Karpas-422 (cell line): ENCODE results near the gene MPRIP. TPM values are rescaled to one million over a fixed set of nuclear protein-coding genes. Genes with fewer than 3 reads are reported as not detected.
A peak's percentile ranks its signal among the peaks of the same experiment; 100 is the strongest.

Experiments
- DNase-seq: peaks from one replicate; pipeline ENCODE4 v3.0.0-alpha.2; 2015
- H2AFZ ChIP-seq: fragments of 200-600 bp; sonication (generic); 2 replicates; pipeline ENCODE4 v1.6.1; 2014; ENCODE audit warnings: antibody characterized with exemption, low read length, mixed read lengths
- H3K27ac ChIP-seq: fragments of 200-600 bp; sonication (generic); 2 replicates; pipeline ENCODE4 v1.5.1; 2014; ENCODE audit warnings: mild to moderate bottlenecking, low read length, moderate library complexity
- H3K27me3 ChIP-seq: fragments of 200-600 bp; sonication (generic); 2 replicates; pipeline ENCODE4 v1.6.1; 2014; ENCODE audit warnings: low read length, mixed read lengths
- H3K36me3 ChIP-seq: fragments of 200-600 bp; sonication (generic); 2 replicates; pipeline ENCODE4 v1.6.1; 2014; ENCODE audit warnings: low read length, mixed read lengths; ENCODE audit not compliant: insufficient read depth
- H3K4me1 ChIP-seq: fragments of 200-600 bp; sonication (generic); 2 replicates; pipeline ENCODE4 v1.6.1; 2014; ENCODE audit warnings: mild to moderate bottlenecking, low read length, mixed read lengths
- H3K4me2 ChIP-seq: fragments of 200-600 bp; sonication (generic); 2 replicates; pipeline ENCODE4 v1.6.1; 2014; ENCODE audit warnings: low read length, low read depth, mild to moderate bottlenecking; ENCODE audit not compliant: poor library complexity, severe bottlenecking
- H3K4me3 ChIP-seq: fragments of 200-600 bp; sonication (generic); 2 replicates; pipeline ENCODE4 v1.5.1; 2014; ENCODE audit warnings: mild to moderate bottlenecking, antibody characterized with exemption, low read length, mixed read lengths
- H3K79me2 ChIP-seq: fragments of 200-600 bp; sonication (generic); 2 replicates; pipeline ENCODE4 v1.6.1; 2014; ENCODE audit warnings: mild to moderate bottlenecking, low read length, mixed read lengths
- H3K9ac ChIP-seq: fragments of 200-600 bp; sonication (generic); 2 replicates; pipeline ENCODE4 v1.6.0; 2014; ENCODE audit warnings: low read length
- H3K9me2 ChIP-seq: fragments of 200-600 bp; sonication (generic), shearing (Covaris generic); replicated peaks from 2 replicates; pipeline ENCODE4 v1.6.0; 2014; ENCODE audit warnings: mild to moderate bottlenecking, low read length, moderate library complexity; ENCODE audit not compliant: insufficient read depth
- H3K9me3 ChIP-seq: fragments of 300-700, 200-600 bp; sonication (generic); 2 replicates; pipeline ENCODE4 v1.6.1; 2014; ENCODE audit warnings: low read length, mixed read lengths
- H4K20me1 ChIP-seq: fragments of 200-600 bp; sonication (generic); 2 replicates; pipeline ENCODE4 v1.6.1; 2014; ENCODE audit warnings: mild to moderate bottlenecking, antibody characterized with exemption, low read length, low read depth; ENCODE audit not compliant: insufficient read depth
- total RNA-seq: library from RNA; depleted of rRNA; stranded (reverse); fragments of >200 nt; shearing (Covaris generic); gene quantifications from 2 replicates; pipeline ENCODE4 v1.2.3, GENCODE V29; 2014; ENCODE audit warnings: low replicate concordance

Gene MPRIP
- total RNA-seq, 1 experiment from 2014 or later = 44.1 TPM

GRCh38 chr17:17030515-17031211, 11.6 kb upstream of the MPRIP start:
- Histone ChIP-seq H3K4me3 (no peak overlapping the region), H3K27ac (no peak overlapping the region), H3K4me2 (no peak overlapping the region), H3K9me3 (no peaks in the 10 kb centered on the region), H2AFZ (no peak overlapping the region), H3K9me2 (no peaks in the 10 kb centered on the region), H3K27me3 (no peaks in the 10 kb centered on the region), H3K9ac (no peak overlapping the region), H3K79me2 (no peaks in the 10 kb centered on the region), H4K20me1 (no peaks in the 10 kb centered on the region), H3K4me1 (peaks cover 16% of the 10 kb centered on the region), H3K36me3 (no peaks in the 10 kb centered on the region)
- DNase-seq = no peak

DNA sequence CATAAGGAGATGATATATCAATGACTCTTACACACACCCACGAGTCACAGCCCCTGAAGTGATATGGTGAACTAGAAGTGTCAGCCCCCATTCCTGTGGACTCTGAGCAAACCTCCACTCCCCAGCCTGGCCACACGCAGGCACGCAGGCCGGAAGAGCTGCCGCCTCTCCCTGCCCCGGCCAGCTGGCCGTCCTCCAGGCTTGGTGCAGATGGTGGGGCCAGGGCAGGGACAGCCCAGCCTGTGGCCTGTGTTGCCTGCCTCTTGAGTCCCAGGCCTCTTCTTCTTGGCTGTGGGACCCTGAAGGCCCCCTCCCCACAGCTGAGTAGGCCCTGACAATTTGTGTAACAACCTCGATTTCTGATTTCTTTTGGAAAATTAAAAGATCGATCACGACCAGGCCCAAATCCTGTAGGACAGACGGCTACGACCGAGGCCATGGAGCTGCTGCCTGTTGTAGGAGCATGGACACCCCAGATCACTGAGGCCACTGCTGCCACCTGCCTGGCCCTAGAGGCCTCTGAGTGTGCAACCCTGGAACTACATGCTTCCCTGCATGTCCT, 10.0 kb upstream of the MPRIP start:
- no peak overlapping the region for H3K4me3 ChIP-seq
- H4K20me1 ChIP-seq = no peaks in the 10 kb centered on the region
- no peaks in the 10 kb centered on the region for H3K27me3 ChIP-seq
- peaks cover 31% of the 10 kb centered on the region for H3K4me1 ChIP-seq
- no peak overlapping the region for H3K27ac ChIP-seq
- H2AFZ ChIP-seq = no peak overlapping the region
- H3K9me3 ChIP-seq = no peaks in the 10 kb centered on the region
- H3K36me3 ChIP-seq = no peaks in the 10 kb centered on the region
- H3K4me2 ChIP-seq = no peak overlapping the region
- no peaks in the 10 kb centered on the region for H3K9me2 ChIP-seq
- no peak for DNase-seq
- H3K79me2 ChIP-seq = no peaks in the 10 kb centered on the region
- H3K9ac ChIP-seq = no peak overlapping the region

- H3K9ac ChIP-seq = no peak overlapping the region
- no peaks in the 10 kb centered on the region for H3K79me2 ChIP-seq
- no peaks in the 10 kb centered on the region for H3K36me3 ChIP-seq
- no peaks in the 10 kb centered on the region for H3K9me3 ChIP-seq
- H3K9me2 ChIP-seq = no peaks in the 10 kb centered on the region
- no peak overlapping the region for H3K4me3 ChIP-seq
- H2AFZ ChIP-seq = no peak overlapping the region
- H3K4me2 ChIP-seq = no peak overlapping the region
- DNase-seq = no peak
- H3K4me1 ChIP-seq = peaks cover 33% of the 10 kb centered on the region
- H3K27me3 ChIP-seq = no peaks in the 10 kb centered on the region
- no peak overlapping the region for H3K27ac ChIP-seq
- no peaks in the 10 kb centered on the region for H4K20me1 ChIP-seq
Observed at GRCh38 chr17:17033466-17033865, 8.8 kb upstream of the MPRIP start.

DNA sequence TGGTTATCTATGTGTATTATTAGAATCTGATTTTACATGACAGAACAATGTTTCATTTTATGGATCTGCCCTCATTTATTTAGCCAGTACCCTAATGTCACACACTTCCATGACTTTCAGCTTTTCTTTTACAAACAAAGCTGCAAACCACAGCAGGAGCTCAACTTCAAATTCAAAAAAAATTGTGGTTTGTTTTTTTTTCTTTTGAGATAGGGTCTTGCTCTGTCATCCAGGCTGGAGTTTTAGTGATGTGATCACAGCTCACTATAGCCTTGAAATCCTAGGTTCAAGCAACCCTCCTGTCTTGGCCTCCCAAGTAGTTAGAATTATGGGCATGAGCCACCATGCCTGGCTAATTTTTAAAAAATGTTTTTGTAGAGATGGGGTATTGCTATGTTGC, 8.2 kb upstream of the MPRIP start:
- Histone ChIP-seq H3K4me3 (no peak overlapping the region), H3K9me3 (no peaks in the 10 kb centered on the region), H4K20me1 (no peaks in the 10 kb centered on the region), H3K27me3 (no peaks in the 10 kb centered on the region), H3K79me2 (no peaks in the 10 kb centered on the region), H3K9me2 (no peaks in the 10 kb centered on the region), H3K36me3 (no peaks in the 10 kb centered on the region), H3K27ac (no peak overlapping the region), H2AFZ (no peak overlapping the region), H3K4me1 (peaks cover 27% of the 10 kb centered on the region), H3K9ac (no peak overlapping the region), H3K4me2 (no peak overlapping the region)
- no peak for DNase-seq

DNA sequence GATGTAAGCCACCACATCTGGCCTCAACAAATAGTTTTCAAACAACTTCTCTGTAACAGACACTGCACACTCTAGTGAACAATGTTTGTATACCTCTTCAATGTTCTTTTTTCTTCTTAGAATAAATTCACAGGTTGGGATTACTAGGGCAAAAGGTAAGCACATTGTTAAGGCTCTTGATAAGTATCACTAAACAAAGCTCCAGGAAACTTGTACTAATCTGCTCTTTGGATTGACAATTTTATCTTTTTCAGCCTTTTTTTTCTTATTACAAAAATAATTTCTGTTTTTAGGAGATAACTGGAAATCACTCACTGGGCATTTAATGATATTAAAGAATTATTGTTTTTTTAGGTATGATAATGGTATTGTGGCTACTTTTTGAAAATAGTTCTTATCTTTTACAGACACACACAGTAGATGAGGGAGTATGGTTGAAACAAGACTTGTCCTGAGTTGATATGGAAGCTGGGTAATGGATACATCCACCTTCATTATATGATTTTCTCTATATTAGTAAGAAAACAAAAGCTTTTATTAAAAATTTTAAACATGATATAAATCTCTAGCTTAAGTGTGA, 7.7 kb upstream of the MPRIP start:
- no peaks in the 10 kb centered on the region for H3K27me3 ChIP-seq
- no peak overlapping the region for H3K9ac ChIP-seq
- H3K4me1 ChIP-seq = peaks cover 21% of the 10 kb centered on the region

GRCh38 chr17:17035490-17035889, 6.8 kb upstream of the MPRIP start:
- no peaks in the 10 kb centered on the region for H3K36me3 ChIP-seq
- no peaks in the 10 kb centered on the region for H4K20me1 ChIP-seq
- H3K27ac ChIP-seq = no peak overlapping the region
- no peak overlapping the region for H3K9ac ChIP-seq
- H3K9me2 ChIP-seq = no peaks in the 10 kb centered on the region
- no peaks in the 10 kb centered on the region for H3K27me3 ChIP-seq
- H3K9me3 ChIP-seq = no peaks in the 10 kb centered on the region
- no peak overlapping the region for H2AFZ ChIP-seq
- no peak overlapping the region for H3K4me2 ChIP-seq
- no peak overlapping the region for H3K4me3 ChIP-seq
- no peak for DNase-seq
- H3K4me1 ChIP-seq = peaks cover 21% of the 10 kb centered on the region
- H3K79me2 ChIP-seq = no peaks in the 10 kb centered on the region

More for the DNA sequence above, 7.7 kb upstream of the MPRIP start:
- Histone ChIP-seq H3K4me3 (no peak overlapping the region), H3K4me2 (no peak overlapping the region), H3K27ac (no peak overlapping the region), H3K9me3 (no peaks in the 10 kb centered on the region), H3K79me2 (no peaks in the 10 kb centered on the region), H3K9me2 (no peaks in the 10 kb centered on the region), H2AFZ (no peak overlapping the region), H4K20me1 (no peaks in the 10 kb centered on the region), H3K36me3 (no peaks in the 10 kb centered on the region)
- DNase-seq = no peak

- Histone ChIP-seq H3K9me3 (no peaks in the 10 kb centered on the region), H3K79me2 (no peaks in the 10 kb centered on the region), H3K4me1 (peaks cover 21% of the 10 kb centered on the region), H2AFZ (peak overlapping the region; percentile 55; the same call in 1 of the 2 replicates), H3K9ac (peak overlapping the region; percentile 39; the same call in 1 of the 2 replicates), H3K27ac (peak overlapping the region; percentile 31; the same call in 1 of the 2 replicates), H3K4me3 (peak overlapping the region; percentile 14; the same call in 1 of the 2 replicates), H3K36me3 (no peaks in the 10 kb centered on the region), H3K4me2 (peak overlapping the region; percentile 45), H4K20me1 (no peaks in the 10 kb centered on the region), H3K9me2 (no peaks in the 10 kb centered on the region), H3K27me3 (no peaks in the 10 kb centered on the region)
- no peak for DNase-seq
Observed at GRCh38 chr17:17035920-17036523, 6.2 kb upstream of the MPRIP start.

DNA sequence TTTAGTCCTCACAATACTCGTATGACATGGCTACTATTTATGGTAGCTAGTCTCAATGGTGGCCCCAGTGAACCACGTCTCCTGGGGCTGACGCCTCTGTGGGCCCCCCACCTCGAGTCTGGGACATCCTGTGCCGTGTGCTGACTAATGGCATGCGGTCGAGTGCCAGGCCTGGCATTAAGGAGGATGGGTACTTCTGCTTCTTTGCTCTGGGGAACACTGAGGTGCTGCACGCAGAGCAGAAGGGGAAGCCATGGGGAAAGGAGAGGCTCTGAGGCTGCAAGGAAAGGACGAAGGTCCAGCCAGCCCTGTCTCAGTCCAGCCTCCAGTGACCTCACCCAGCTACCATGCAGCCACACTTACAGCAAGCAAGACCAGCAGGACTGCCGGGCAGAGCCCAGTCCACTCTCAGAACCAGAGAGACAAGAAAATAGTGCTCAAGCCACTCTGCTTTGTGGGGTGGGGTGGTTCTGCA, 5.7 kb upstream of the MPRIP start:
- H3K36me3 ChIP-seq = no peaks in the 10 kb centered on the region
- peak; percentile 90 for DNase-seq
- H3K4me2 ChIP-seq = peak overlapping the region; percentile 45
- no peaks in the 10 kb centered on the region for H4K20me1 ChIP-seq
- no peaks in the 10 kb centered on the region for H3K9me2 ChIP-seq
- H3K4me1 ChIP-seq = peaks cover 24% of the 10 kb centered on the region
- H3K27me3 ChIP-seq = no peaks in the 10 kb centered on the region
- H3K9ac ChIP-seq = peak overlapping the region; percentile 39
- peak overlapping the region; percentile 55; the same call in 1 of the 2 replicates for H2AFZ ChIP-seq
- H3K9me3 ChIP-seq = no peaks in the 10 kb centered on the region
- peak overlapping the region; percentile 14; the same call in 1 of the 2 replicates for H3K4me3 ChIP-seq
- peak overlapping the region; percentile 31 for H3K27ac ChIP-seq
- H3K79me2 ChIP-seq = no peaks in the 10 kb centered on the region
